Measurements from ENCODE around the gene TRAPPC8.

The TRAPPC8 gene

GRCh38 chr18:31793531-31793930 lies 149.4 kb downstream of the TRAPPC8 start:
- DNase-seq (ENCODE audit: low read depth), result no peak

DNA sequence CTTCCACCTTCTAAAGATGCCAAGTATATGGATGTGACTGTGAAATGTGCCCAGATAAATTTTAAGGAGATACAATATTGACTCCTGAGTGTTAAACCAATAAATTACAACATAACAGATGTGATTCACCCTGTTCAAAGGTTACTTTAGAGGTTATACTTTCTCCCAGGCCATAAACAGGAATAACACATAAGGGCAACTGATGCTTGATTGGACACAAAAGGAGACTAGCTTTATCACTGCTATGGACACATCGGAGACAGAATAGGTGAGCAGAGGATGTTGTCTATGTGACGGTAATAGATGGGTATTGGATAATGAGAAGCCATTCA lies 150.4 kb downstream of the TRAPPC8 start:
- DNase-seq (ENCODE audit: low read depth), result no peak

DNA sequence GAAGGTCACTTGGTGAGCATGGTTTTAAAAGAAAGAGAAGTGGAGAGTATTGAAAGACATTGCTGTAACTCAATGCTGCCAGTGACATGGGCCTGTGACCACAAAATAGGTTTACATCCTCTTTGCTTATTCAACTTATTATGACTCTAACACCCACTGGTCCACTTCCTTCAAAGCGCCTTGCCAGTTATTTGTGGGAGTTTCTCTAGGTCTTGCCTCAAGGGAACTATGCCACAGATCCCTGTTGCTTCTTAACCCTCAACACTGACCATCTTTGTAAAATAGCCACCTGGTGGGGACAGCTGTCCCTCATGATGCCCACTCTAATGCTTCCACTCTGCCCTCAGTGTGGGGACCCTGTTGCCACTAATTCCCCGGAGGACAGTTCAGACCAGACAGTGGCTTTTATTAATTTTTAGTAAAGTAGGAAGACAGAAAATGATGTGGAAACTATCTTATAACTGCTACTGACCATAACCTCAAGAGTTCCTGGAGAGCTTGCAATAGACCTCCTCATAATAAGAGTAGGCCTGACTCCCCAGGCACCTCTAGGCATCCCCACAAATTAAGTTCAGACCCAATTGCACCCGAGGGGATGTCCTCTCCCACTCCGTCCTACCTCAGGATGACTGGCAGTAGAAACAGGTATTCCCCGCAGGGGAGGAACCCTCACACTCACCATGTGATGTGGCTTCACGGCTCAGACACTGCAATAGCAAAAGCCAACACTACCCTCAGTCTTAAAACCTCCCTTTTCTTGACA lies 150.9 kb downstream of the TRAPPC8 start:
- no peak for DNase-seq (ENCODE audit: low read depth)

- DNase-seq (ENCODE audit: low read depth), result no peak
Measured at GRCh38 chr18:31789409-31789808, 153.5 kb downstream of the TRAPPC8 start.

GRCh38 chr18:31783059-31783458 lies 159.9 kb downstream of the TRAPPC8 start:
- DNase-seq (ENCODE audit: low read depth), result no peak

Measured in stimulated activated CD8-positive, alpha-beta memory T cell treated with anti-CD3 and anti-CD28 coated beads, Interleukin-12 subunit alpha, Interleukin-12 subunit beta, amount 100 ng/mL, for 1 hour (primary cell).